GM21786 (cell line): ENCODE data around the gene TPSB2.

Experiments used
- ATAC-seq: cut with Tn5 transposase; IDR thresholded peaks from one replicate; pipeline ENCODE4 v1.9.1; 2021; ENCODE audit not compliant: unreplicated experiment

Gene TPSB2

GRCh38 chr16:1221628-1222552, 8.1 kb downstream of the TPSB2 start:
- no peak for ATAC-seq

GRCh38 chr16:1220841-1221627, 8.9 kb downstream of the TPSB2 start:
- ATAC-seq = no peak

- no peak for ATAC-seq
These were observed 9.8 kb downstream of the TPSB2 start for GRCh38 chr16:1220098-1220728.

GRCh38 chr16:1218930-1219611, 10.9 kb downstream of the TPSB2 start:
- no peak for ATAC-seq

DNA sequence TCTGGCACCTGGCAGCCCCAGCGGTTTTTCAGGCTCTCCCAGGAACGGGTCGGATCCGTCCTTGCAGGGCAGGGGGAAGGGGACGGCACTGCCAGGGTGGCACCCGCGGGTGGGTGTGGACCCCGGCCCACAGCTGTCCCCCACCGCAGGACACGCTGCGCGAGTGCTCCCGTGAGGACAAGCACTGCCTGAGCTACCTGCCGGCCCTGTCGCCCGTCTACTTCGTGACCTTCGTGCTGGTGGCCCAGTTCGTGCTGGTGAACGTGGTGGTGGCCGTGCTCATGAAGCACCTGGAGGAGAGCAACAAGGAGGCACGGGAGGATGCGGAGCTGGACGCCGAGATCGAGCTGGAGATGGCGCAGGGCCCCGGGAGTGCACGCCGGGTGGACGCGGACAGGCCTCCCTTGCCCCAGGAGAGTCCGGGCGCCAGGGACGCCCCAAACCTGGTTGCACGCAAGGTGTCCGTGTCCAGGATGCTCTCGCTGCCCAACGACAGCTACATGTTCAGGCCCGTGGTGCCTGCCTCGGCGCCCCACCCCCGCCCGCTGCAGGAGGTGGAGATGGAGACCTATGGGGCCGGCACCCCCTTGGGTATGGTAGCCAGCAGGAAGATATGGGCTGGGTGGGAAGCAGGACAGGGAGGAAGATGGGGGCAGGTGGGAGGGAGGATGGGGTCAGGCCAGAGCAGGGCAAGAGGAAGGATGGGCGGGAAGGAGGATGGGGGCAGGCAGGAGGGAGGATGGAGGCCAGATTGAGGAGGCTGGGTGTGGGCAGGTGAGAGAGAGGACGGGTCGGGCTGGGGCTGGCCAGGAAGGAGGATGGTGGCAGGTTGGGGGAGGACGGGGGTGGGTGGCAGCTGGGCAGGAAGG, 11.7 kb downstream of the TPSB2 start:
- no peak for ATAC-seq

DNA sequence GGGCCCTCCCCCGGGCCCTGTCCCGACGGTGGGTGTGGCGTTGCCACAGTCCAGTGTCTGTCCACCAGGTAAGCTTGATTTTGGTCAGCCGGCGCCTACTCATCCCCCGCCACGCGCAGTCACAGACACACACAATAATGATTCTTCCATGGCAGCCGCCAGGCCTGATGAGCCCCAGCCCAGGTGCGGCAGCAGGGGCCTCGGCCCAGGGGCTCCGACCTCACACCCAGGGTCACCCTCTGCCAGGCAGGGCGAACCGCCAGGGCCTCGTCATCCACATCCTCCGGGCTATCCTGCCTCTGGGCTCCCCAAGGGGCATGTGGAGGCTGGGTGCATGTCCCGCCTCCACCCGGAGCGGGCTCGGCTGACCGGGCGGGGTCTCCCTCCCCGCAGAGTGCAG, 12.5 kb downstream of the TPSB2 start:
- no peak for ATAC-seq

DNA sequence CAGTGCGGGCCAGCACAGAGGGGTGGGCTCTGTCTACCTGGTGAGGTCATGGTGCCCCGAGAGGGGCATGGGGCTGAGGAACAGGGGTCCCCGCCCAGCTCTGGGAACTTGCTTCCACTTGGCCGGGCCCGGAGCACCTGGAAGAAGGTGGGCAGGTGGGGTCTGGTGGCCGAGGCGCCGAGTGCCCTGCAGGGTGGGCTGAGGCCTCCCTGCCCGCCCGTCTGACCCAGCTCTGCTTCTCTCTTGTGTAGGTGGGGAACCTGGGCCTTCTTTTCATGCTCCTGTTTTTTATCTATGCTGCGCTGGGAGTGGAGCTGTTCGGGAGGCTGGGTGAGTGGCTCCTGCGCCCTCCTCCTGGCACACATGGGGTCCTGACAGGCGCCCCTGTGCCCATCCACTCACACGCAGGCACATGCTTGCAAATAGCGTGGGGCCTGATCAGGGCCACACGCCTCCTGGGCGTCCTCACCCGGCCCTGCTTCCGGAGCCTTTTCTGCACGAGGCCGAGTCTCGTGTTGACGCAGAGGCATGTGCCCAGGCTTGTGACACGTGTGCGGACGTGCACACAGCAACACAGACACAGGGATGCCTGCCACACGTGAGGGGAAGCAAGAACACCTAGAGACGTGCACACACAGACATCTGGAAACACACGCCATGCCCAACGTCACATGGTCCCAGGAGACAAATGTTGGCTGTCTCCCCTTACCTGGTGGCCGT, 13.1 kb downstream of the TPSB2 start:
- no peak for ATAC-seq

DNA sequence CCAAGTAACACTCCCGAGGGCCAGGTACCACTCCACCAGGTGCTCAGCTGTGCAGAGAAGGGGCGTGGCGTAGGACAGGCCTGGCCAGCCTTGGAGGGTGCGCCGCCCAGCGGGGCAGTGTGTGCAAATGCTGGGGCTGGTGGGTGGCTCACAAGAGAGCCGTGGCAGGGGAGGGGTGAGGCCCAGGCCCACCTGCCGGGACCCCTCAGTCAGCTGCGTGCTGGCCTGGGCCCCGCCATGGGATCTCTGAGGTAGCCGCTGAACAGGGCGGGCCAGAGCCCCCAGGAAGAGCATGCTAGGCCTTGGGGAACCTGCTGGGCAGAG, 13.7 kb downstream of the TPSB2 start:
- no peak for ATAC-seq

- no peak for ATAC-seq
These were observed 14.2 kb downstream of the TPSB2 start for GRCh38 chr16:1215574-1216295.

DNA sequence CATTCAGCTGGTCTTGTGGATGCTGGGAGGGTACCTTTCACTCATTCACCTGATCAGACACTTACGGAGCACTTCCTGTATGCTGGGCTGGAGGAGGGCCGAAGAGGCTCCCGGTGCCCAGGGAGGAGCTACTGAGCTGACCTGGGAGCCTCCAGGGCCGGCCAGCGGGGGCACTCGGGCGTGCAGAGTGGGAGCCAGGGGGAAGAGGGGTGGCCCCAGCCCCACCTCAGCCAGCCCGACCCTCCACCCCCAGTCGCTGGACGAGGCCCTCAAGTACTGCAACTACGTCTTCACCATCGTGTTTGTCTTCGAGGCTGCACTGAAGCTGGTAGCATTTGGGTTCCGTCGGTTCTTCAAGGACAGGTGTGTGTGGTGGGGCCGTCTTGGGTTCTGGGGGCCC, 15.3 kb downstream of the TPSB2 start:
- no peak for ATAC-seq

DNA sequence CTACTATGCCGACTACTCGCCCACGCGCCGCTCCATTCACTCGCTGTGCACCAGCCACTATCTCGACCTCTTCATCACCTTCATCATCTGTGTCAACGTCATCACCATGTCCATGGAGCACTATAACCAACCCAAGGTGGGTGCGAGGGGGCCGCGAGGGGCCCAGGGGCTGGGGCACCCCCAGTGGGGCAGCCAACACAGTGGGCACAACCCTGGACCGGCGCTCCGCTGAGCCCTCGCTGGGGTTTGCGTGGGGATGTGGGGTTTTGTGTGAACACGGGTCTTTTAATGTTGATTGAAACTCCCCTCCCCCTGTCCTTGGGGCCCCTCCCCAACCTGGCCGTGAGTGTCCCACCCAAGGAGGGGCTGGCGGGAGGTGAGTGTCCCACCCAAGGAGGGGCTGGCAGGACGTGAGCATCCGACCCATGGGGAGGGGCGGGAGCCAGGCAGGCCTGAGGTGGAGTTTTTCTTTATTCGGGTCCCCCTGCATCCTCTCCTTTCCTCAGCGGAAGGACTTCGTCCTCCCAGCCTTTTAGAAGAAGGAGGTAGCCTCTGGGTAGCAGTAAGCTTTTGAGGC, 16.1 kb downstream of the TPSB2 start:
- no peak for ATAC-seq

DNA sequence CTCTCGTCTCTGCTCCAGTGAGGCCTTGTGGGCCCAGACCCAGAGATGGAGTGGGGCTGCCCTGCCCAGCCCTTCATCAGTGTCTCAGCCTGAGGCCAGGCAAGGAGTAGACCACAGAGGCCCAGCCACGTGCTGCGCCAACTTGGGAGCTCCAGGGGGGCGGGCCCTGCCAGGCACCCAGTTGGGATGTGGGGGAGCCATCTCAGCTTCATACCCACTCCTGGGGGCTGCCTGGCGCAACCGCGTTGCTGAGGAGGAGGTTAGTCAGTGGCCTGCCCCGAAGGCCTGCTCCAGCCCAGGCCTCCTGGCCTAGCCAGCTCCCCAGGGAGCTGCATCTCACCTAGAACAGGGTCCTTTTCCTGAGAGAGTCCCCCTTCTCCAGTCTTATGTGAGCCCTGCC, 16.8 kb downstream of the TPSB2 start:
- ATAC-seq = no peak

DNA sequence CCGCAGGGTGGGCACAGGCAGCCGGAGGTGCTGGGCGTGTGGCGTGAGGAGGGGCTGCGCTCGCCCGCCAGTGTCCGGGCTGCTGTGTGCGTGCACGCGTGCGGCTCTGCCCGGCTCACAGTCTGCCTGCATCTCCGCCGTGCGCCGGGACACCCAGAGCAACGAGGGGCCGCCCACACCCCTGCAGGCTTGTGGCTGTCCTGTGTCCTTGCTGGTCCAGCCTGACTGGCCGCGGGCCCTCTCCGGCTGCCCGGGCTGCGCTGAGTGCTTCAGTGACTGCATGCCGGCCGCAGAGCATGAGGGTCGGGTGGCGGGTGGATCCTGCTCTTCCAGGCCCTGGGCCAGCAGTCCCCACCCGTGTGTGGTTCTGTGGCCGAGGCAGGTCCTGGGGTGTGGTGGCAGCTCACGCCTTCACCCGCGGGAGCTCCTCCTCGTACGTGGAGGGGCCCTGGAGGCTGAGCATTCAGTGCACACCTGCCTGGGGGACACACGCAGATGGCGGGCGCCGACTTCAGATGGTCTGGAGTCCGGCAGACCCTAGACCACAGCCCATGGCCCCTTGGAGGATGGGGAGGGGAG, 17.3 kb downstream of the TPSB2 start:
- no peak for ATAC-seq

DNA sequence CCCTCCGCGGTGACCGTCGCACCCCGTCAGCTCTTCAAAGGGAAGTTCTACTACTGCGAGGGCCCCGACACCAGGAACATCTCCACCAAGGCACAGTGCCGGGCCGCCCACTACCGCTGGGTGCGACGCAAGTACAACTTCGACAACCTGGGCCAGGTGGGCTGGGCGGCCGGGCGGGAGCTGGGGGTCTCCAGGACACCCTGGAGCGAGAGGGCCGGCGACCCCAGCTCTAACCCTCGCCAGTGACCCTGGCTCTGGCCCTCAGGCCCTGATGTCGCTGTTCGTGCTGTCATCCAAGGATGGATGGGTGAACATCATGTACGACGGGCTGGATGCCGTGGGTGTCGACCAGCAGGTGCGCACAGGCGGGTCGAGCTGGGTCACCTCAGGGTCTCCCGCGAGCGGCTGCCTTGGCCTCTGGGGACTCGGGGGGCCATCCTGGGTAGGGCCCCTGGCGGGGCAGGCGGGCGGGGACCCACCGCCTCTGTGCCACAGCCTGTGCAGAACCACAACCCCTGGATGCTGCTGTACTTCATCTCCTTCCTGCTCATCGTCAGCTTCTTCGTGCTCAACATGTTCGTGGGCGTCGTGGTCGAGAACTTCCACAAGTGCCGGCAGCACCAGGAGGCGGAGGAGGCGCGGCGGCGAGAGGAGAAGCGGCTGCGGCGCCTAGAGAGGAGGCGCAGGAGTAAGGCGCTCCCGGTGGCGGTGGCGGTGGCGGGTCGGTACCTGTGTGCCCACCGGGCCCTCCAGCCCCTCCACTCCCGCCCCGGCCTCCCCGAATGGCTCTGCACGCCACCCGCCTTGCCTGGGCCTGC, 18.3 kb downstream of the TPSB2 start:
- no peak for ATAC-seq

- ATAC-seq = no peak
These were observed 19.5 kb downstream of the TPSB2 start for GRCh38 chr16:1210461-1210860.

DNA sequence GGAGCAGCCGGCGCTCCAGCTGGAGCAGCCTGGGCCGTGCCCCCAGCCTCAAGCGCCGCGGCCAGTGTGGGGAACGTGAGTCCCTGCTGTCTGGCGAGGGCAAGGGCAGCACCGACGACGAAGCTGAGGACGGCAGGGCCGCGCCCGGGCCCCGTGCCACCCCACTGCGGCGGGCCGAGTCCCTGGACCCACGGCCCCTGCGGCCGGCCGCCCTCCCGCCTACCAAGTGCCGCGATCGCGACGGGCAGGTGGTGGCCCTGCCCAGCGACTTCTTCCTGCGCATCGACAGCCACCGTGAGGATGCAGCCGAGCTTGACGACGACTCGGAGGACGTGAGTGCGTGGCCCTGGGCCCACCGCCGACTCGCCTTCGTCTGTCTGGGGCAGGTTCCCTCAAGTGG, 20.9 kb downstream of the TPSB2 start:
- no peak for ATAC-seq

GRCh38 chr16:1208239-1208830, 21.6 kb downstream of the TPSB2 start:
- no peak for ATAC-seq
